Activated T-cell treated with anti-CD3 and anti-CD28 coated beads for 48 hours (primary cell): Measurements from ENCODE around the gene HINT2.

Experiments
- DNase-seq: peaks from one replicate; pipeline ENCODE4 v3.0.0-alpha.2; 2020; ENCODE audit warnings: low read depth

Gene HINT2

GRCh38 chr9:35774907-35775635 is 39.8 kb downstream of the HINT2 start:
- no peak for DNase-seq

- DNase-seq, result no peak
These were observed 42.9 kb downstream of the HINT2 start for GRCh38 chr9:35771943-35772342.

- DNase-seq, result no peak
These were observed 43.3 kb downstream of the HINT2 start for GRCh38 chr9:35771534-35771933.

- no peak for DNase-seq
These were observed 43.8 kb downstream of the HINT2 start for GRCh38 chr9:35771075-35771433.

- no peak for DNase-seq
These were observed 45.1 kb downstream of the HINT2 start for GRCh38 chr9:35769763-35770162.

- no peak for DNase-seq
These were observed 47.4 kb downstream of the HINT2 start for GRCh38 chr9:35767458-35767857.

- DNase-seq, result no peak
These were observed 47.8 kb downstream of the HINT2 start for GRCh38 chr9:35766997-35767396.

GRCh38 chr9:35763803-35764202 is 51.0 kb downstream of the HINT2 start:
- no peak for DNase-seq

GRCh38 chr9:35763181-35763580 is 51.7 kb downstream of the HINT2 start:
- DNase-seq, result no peak
